GDM1 (cell line): ENCODE data around the gene HRAS.
"Not testable (repeated sequence)": the region's sequence is repeated elsewhere in the genome, so short reads cannot be mapped to it uniquely, and the experiment has no call there.

Experiments
- DNase-seq: peaks from one replicate; lab custom pipeline; 2025; lab: John Stamatoyannopoulos, UW

Gene HRAS

DNA sequence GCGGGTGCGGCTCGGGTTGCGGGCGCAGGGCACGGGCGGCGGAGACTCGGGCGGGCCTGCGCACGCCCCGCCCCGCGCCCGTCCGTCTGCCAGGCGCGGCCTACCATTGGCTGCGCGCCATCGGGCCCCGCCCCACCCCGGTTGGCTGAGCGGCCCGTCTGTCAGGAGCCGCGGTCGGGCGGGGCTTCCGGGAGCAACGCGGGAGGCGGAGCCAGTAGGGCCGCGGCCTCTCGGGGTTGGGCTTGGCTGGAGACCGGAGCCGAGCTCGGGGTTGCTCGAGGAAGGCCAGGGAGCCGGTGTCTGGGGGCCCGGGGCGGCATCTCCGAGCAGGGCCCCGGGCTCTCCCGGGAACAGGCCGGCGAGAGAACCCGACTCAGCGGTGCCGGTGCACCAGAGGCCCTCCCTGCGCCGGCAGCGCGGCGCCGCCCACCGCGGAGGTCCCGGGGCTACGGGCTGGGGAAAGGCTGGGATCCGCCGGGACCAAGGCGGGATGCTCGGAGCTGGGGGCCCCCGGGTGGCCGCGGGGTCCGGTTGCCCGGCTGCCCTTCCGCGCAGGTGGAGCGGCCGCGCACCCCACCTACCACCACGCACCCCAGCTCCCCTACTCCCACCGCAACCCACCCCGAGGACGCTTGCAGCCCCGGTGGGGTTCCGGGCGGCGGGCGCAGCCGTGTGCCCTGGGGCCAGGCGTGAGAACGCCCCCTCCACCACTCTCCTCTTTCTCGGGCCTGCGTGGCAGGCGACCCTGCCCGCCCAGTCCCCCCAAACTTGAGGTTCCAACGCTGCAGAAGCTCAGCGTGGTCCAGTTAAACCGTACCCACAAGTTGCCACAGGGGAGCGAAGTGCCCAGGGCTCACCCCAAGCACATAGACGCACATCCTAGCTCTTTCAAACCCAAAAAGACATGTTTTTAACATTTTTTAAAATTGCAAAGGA lies at the start of gene HRAS:
Gene HRAS, minus strand, starts transcription at position 58 of the 936 bp plus-strand sequence.
- peak; percentile 94 for DNase-seq

DNA sequence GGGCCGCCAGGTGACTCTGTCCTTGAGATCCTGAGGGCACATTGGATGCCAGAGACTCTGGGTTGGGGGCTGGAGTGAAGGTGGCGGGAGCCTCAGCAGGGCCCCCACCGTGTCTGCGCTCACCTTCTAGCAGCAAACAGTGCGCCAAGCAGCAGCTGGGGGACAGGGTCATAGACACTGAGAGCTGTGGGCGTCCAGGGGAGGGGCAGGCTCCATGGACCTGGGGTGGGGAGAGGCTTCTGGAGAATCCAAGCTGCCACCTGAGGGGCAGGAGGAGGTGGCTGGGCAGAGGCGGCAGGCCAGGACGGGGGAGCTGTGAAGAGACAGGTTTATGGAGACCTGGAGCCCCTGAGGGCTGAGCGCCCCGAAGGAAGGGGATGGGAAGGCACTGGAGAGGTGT lies 48.9 kb upstream of the HRAS start:
- DNase-seq = no peak

DNA sequence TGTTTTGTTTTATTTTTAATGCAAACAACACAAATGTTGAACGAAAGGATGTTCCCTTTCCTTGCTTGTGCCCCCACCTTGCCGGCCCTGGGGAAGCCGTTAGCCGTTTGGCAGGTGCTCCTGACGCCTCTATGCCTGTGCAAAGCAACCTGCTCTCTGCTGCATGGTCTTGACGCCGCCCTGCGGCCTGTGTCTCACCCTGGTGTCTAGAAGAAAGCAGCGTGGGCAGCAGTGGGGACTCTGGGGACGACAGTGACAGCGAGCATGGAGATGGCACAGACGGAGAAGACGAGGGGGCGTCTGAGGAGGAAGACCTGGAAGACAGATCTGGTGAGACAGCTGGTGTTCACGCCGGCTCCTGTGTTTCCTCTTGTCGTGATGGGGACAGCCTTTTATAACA lies 46.4 kb upstream of the HRAS start:
- no peak for DNase-seq

DNA sequence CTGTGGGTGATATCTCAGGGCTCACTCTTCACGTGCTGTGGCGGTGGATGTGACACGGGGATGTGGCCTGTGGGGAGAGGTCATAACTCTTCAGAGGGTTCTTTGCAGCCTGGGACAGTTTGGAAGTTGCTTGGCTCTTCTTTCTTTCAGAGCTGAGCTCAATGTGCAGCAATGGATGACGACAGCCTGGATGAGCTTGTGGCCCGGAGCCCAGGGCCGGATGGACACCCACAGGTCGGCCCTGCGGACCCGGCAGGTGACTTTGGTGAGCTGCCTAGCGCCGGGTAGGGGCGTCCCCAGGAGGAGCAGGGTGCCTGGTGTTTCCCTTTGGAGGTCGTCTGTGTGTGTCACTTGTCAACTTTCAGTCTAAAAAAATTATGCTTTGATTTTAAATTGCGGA lies 46.0 kb upstream of the HRAS start:
- DNase-seq = no peak

DNA sequence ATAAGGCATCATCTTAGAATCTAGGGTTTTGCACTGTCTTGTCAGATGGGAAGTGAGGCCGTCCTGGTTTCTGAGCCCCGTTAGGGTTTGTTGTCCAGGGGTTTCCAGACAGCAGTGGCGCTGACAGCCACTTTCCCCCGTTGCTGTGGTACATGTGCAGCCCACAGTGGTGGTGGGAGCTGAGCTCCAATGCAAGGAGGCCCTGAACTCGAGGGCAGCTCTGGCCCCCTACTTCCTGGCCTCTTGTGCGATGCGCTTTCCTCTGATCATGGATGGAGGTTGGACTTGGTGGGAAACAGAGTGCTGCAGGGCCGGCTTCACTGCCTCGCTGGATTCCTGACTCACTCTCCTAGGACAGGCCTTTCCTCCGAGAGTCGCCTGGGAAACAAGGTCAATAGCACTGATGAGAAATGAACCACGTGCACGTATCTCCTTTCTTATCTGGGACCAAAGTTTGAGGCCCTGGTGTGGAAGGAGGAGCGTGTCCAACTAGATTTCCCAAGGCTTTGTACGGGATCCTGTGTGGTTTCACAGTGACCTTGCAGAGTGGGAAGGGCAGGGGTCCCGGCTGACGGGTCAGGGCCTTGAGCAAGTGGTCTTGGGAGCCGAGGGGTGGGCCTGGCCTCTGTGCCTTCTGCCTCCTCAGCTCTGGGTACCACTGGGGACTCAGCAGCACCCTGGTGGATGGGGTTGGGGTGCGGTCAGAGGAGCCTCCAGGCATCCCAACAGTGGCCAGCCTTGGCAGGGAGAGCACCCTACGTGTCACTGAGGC lies 44.6 kb upstream of the HRAS start:
- no peak for DNase-seq

DNA sequence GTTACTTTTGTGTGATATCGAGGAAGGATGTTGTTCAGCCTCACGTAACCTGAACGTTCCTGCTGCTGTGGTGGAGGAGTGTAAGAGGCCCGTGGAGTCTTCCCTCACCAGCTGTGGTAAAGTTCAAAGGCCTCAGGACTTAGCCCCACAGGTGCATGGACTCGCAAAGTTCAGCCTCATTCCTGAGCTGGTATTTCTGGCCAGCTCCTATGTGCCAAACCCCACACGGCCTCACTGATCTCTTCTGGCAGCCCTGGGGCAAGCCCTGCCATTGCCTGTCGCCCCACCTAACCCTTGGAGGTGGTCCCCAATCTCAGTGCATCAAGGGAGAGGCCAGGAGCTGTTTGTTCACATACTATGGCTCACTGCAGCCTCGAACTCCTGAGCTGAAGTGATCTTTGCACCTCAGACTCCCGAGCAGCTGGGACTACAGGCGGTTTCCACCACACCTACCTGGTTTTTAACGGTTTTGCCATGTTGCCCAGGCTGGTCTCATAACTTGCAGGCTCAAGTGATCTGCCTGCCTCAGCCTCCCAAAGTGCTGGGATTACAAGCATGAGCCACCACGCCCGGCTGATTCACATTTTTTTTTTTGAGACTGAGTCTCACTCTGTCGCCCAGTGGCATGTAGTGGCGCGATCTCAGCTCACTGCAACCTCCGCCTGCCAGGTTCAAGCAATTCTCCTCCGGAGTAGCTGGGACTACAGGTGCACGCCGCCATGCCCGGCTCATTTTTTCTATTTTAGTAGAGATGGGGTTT lies 43.1 kb upstream of the HRAS start:
- DNase-seq = no peak

DNA sequence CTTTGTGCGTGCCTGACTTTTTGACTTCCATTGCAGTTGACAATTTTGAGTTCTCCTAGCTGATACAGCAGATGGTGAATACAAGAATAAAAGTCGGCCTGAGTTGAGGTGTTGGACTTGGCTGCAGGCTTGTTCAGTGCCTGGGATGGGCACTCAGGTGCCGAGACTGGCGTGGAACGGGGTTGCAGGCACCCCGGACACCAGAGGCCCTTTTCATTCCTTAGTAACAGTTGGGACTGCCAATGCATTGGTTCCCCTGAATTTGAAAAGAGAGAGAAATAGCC lies 42.2 kb upstream of the HRAS start:
- no peak for DNase-seq

DNA sequence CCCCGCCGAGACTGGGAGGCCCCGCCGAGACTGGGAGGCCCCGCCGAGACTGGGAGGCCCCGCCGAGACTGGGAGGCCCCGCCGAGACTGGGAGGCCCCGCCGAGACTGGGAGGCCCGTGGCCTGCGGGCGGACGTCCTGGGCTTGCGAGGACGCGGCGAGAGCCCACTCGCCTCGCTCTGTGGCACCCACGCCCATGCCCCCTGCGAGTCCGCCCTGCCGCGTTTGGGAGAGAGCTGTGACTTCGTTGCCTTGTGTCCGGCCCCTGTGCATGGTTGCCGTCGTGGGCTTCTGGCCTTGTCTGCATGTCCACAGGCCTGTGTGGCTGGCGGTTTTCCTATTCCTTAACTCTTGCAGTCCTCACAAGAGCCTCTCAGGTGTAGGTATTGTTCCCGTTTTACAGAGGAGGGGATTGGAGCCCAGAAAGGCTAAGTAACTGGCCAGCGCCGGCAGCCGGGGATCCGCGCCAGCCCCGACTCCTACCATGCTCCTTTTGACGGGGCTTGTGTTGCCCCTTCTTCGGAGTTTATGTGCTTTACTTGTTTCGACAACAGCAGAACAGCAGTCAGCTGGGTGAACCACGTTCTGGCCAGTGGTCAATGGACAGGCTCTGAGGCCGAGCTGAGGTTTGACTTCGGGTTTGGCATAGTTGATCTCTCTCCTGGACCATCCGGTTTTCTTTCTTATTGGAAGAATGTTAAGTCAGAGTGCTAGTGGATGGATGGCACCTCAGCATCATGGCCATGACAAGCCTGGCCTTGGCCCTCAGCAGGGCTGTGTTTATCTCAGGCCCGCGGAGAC lies 41.6 kb upstream of the HRAS start:
- DNase-seq = no peak

DNA sequence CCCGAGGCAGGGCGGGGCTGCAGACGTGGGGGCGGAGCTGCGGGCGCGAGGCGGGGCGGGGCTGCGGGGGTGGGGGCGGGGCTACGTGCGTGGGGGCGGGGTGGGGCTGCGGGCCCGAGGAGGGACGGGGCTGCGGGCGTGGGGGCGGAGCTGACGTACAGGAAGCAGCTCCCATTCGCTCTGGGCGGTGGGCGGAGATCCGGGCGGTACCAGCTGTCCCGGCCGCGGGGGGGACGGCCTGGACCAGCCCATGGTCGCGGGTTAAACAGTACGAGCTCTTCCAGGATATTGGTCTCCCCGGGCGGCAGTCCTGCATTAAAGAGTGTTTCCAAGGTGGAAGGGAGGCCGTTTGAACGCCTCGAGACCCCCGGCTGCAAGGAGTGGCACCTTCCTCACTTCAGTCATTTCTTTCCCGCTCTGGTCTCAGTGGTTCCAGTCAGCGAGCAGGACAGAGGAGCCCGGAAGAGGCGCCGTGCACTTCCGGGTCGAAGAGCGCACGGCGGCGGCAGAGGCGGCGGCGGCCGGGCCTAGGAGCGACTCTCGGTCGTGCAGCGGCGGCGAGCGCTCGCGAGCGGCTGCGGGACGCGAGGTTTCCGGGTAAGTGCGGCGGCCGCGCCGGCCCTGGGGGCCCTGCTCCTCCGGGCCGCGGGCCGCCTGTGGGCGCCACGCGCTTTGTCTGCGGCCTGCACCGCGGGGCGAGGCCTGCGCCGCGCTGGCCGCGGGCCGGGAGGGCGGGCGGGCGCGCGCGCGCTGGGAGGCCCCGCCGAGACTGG lies 40.8 kb upstream of the HRAS start, which contains the start of gene PHRF1:
Gene PHRF1, plus strand, starts transcription at position 475 of the 773 bp plus-strand sequence. CDS start 5,043 bp downstream, outside the sequence.
- peak; percentile 85 for DNase-seq

DNA sequence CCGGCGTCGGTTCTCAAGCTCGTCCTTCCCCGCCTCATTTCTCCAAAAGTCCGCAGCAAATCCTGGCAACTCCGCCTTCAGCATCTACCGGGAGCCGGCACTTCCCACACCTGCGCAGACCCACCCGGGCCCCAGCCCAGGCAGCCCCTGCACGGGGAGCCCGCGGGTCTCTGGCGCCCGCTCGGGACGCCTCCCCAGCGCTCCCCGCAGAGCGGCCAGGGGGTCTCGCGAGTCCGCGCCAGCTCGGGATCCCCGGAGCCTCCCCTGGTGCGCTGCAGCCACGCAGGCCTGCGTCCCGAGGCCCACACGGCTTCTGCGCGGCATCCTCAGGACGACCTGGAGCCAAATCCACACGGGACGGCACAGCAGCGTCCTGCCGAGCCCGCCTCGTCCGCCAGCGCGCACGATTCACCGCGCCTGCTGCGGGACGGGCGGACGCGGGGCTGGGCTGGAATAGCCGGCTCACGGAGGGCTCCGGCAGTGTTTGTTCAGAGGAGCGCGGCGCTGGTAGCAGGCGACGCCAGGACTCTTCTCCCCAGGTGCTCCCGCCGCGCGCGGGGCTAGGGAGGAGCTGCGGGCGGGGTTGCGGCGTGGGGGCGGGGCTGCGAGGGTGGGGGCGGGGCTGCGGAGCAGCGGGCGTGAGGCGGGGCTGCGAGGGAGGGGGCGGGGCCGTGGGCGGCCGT lies 40.1 kb upstream of the HRAS start:
- DNase-seq = no peak

DNA sequence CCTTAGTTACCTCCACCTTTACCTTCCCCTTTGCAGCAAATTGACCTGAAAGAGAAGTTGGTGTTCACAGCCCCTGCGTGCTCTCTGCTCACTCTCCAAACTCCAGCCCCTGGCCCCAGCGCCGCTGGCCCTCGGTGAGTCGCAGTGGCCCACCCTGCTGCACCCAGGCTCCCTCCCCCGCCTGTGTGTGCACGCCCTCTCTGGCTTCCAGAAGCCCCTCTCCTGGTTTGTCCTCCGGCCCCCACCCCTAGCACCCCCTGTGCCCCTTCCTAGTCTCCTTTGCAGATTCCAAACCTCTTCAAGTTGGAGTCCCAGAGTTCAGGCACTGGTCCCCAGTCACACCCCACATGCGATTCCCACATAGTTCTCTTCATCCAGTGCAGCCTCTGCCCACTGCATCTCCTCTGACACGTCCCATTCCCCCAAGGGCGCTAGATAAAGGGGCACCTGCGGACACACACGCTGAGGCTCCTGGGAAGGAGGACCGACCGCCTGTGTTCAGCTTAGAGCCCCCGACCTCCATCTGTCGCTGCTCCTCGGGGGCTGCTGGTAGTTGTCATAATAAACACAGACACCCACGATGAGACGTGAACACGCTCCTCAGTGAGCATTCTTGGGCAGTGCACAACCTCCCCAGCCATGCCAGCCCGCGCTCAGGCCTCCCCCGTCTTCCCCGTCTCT lies 39.4 kb upstream of the HRAS start:
- no peak for DNase-seq

DNA sequence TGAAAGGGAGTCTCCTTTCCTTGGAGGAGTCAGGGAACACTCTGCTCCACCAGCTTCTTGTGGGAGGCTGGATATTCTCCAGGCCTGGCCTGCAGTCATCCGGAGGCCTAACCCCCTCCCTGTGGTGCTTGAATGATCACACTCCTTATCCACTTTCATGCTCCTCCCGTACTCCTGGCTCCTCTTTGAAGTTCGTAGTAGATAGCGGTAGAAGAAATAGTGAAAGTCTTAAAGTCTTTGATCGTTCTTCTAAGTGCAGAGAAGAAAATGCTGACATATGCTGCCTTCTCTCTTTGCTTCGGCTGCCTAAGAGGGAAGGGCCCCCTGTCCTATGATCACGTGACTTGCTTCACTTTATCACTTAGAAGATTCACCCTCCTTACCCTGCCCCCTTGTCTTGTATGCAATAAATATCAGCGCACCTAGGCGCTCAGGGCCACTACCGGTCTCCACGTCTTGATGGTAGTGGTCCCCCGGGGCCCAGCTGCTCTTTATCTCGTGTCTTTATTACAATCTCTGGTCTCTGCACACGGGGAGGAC lies 38.7 kb upstream of the HRAS start:
- DNase-seq = not testable (repeated sequence)

DNA sequence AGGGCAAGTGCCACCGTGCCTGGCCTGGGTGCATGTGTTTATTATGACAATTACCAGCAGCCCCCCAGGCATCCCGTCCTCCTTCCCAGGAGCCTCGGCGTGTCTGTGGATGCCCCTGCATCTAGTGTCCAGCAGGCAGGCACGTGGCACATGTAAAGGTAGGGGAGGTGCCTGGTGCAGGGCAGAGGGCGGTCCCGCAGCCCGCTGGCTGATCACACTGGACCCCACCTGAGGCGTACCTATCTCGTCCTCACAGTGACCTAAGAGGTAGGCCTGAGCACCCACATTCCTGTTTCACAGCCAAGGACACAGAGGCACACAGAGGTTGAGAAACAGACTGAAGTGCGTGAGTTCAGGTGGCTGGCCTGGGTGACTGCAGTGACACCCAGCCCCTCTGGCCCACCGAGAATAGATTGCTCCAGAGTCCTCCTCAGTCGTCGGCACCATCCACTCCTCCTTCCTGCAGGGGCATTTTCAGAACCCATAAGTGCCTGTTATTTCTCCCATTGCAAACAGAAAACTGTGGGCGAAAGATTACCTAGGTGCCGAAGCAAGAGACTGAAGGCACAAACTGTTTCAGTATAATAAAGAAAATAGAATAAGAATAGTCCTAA lies 37.9 kb upstream of the HRAS start:
- DNase-seq = no peak

DNA sequence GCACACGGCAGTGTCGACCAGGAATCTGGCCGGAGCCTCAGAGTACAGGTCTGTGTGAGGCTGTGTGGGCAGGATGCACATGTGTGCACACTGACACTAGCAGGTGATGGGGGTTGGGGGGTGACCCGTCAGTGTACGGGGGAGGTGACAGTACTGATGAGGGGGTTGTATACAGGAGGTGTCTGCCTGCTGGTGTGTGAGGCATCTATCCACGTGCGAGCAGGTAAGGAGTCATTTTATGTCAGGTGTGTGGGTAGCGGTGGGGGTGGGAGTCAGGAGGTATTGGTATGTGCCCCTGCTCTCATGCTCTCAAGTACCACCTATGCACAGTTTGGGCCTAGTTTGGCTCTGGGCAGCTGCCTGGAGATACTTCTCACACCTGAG lies 36.4 kb upstream of the HRAS start:
- DNase-seq = no peak

DNA sequence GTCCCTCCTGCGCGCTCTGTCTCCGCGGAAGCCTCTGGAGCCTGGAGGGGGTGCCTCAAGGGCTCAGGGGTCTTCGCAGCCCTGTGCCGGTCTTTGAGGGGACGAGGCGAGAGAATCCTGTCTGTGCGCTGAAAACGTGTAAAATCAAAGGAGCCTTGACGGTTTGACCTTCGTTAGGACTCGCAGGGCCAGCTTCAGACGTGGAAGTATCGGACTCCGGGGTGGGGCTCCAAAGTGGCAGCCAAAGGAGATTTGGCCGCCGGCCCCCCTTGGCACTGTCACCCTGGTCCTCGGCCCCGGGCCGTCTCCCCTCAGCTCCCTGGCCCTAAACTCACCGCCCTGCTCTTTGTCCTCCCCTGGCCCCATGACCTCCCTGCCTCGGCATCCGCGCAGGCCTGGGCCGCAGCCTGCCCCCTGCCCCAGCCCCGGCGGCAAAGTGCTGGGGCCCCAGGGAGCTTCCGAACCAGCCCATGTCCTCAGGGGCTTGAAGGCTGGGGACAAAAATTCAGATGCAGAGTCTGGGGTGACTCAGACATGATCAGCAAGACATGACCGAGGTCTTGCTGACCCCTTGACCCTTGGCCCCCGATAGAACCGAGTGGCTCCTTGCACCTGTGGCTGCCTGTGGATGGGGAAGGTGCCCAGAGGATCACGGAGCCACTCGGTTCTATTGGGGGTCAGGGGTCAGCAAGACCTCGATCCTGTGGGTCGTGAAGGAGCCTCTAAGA lies 33.9 kb upstream of the HRAS start:
- DNase-seq = no peak

DNA sequence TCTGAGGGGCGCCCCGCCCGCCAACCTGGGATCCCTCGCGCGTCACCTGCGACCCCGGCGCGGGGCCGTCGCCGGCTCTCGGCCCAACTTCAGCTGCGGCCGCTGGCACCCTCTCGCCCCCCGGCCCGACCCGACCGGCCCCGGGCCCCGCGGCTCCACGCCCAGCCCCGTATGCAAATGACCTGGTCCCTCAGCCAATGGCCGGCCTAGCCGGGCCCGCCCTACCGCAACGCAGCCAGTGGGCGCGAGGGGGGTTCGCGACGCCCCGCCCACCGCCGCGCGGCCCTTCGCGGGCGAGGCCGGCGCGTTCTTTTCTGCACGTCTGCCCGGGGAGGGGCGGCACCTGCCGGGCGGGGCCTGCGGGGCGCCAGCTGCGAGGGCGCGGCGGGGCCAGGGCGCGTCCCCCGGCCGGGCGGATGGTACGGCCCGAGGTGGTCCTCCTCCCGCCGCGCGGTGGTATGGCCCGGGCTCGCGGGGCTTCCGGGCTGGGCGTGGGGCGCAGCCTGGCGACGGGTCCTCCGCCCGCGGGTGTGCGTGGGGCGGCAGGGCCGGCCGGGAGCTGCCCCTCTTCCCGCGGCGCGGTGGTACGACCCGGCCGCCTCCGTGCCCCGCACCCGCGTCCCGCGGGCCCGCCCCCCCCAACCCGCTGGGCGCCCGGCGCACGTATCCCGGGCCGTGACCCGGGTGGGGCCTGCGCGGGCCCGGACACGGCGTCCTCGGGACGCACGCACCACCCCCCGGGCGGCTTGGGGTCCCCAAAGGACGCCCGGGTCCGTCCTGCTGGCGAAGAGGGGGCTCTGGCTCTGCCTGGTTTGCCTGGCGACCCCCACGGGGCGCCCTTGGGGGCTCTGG lies 33.2 kb upstream of the HRAS start:
- peak; percentile 95 for DNase-seq

DNA sequence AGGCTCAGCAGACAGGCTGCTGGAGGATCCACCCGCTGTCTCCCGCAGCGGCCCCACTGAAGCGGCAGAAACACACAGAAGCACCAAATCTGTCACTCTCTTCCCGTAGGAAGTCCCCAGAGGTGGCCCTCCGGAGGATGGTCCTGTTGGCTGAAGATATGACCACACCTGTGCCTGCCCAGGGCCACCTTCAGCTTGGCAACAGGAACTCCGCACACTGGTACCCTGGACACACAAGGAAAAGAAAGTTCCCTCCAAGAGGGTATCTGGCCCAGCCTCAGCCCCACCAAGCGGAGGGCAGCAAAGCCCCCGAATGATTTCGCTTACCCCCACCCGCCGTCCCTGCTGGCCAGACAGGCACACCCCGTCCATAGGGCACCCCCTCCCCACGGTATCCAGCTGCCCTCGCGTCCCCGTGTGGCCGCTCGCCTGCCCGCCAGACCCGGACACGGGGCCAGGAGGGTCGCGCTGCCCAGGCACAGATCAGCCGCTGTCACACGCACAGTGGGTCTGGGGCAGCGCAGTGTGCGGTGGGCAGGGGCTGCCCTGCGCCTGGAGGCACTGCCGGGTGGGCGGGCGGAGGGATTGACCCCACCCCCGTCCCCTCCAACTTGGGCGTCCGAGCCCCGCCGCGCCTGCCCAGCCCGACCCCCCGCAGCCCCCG lies 32.4 kb upstream of the HRAS start:
- DNase-seq = no peak
